CD8-positive, alpha-beta memory T cell (primary cell): Measurements from ENCODE around the gene OTOP3. TPM values are rescaled to one million over a fixed set of nuclear protein-coding genes. Genes with fewer than 3 reads are reported as not detected.
"Not testable (repeated sequence)": the region's sequence is repeated elsewhere in the genome, so short reads cannot be mapped to it uniquely, and the experiment has no call there.

Experiments used
- CTCF ChIA-PET: fragments of 350-600 bp; sonication (Branson Sonifier 250); formaldehyde crosslinking; loops from one replicate; lab custom pipeline; 2021; ENCODE audit warnings: antibody characterized with exemption; lab: Charles Lee
- POLR2A ChIA-PET: fragments of 350-600 bp; sonication (Branson Sonifier 250); formaldehyde crosslinking; loops from one replicate; lab custom pipeline; 2021; ENCODE audit warnings: antibody characterized with exemption; lab: Charles Lee
- DNase-seq, 5 donors: peaks; one replicate each; pipeline versions ENCODE4 v3.0.0 to v3.0.0-alpha.2; 2020 to 2022; ENCODE audit warnings: mixed read lengths in 1 of 5
- H3K27ac ChIP-seq: one replicate; pipeline ENCODE4 v1.7.0; 2013; ENCODE audit warnings: low read depth, mild to moderate bottlenecking, low read length, moderate library complexity
- H3K27me3 ChIP-seq: 2 replicates; pipeline ENCODE4 v1.7.0; 2013; ENCODE audit warnings: low read length, mild to moderate bottlenecking; ENCODE audit not compliant: insufficient read depth, poor library complexity, severe bottlenecking
- H3K36me3 ChIP-seq: 2 replicates; pipeline ENCODE4 v1.7.0; 2013; ENCODE audit warnings: mild to moderate bottlenecking, low read length, moderate library complexity; ENCODE audit not compliant: insufficient read depth
- H3K4me1 ChIP-seq: 2 replicates; pipeline ENCODE4 v1.7.0; 2013; ENCODE audit warnings: mild to moderate bottlenecking, low read length, moderate library complexity; ENCODE audit not compliant: insufficient read depth
- H3K4me3 ChIP-seq: 2 replicates; pipeline ENCODE4 v1.7.0; 2013; ENCODE audit warnings: mild to moderate bottlenecking, low read length
- H3K9me3 ChIP-seq: 2 replicates; pipeline ENCODE4 v1.7.0; 2013; ENCODE audit warnings: mild to moderate bottlenecking, low read length
- H3K27ac Mint-ChIP-seq, 8 donors: one replicate each; pipeline ENCODE4 v1.8.0; 2020 to 2021; ENCODE audit warnings: mixed read lengths in 8 of 8, mild to moderate bottlenecking in 6 of 8, inconsistent platforms in 3 of 8, moderate library complexity in 3 of 8
- H3K27me3 Mint-ChIP-seq, 2 donors: one replicate each; pipeline ENCODE4 v1.8.0; 2020 to 2021; ENCODE audit warnings: mixed read lengths in 2 of 2, mild to moderate bottlenecking in 1 of 2, moderate library complexity in 1 of 2
- H3K36me3 Mint-ChIP-seq, 3 donors: one replicate each; pipeline ENCODE4 v1.8.0; 2020 to 2021; ENCODE audit warnings: mixed read lengths in 3 of 3, inconsistent platforms in 1 of 3, mild to moderate bottlenecking in 1 of 3
- H3K4me1 Mint-ChIP-seq, 3 donors: one replicate each; pipeline ENCODE4 v1.8.0; 2020 to 2021; ENCODE audit warnings: mixed read lengths in 3 of 3, inconsistent platforms in 1 of 3, mild to moderate bottlenecking in 1 of 3
- H3K4me3 Mint-ChIP-seq, 7 donors: one replicate each; pipeline ENCODE4 v1.8.0; 2020 to 2021; ENCODE audit warnings: mixed read lengths in 7 of 7, mild to moderate bottlenecking in 6 of 7, moderate library complexity in 4 of 7, inconsistent platforms in 2 of 7
- H3K9me3 Mint-ChIP-seq, 5 donors: one replicate each; pipeline ENCODE4 v1.8.0; 2020 to 2022; ENCODE audit warnings: mixed read lengths in 5 of 5, mild to moderate bottlenecking in 3 of 5, moderate library complexity in 2 of 5, inconsistent platforms in 1 of 5
- polyA plus RNA-seq: library from polyadenylated mRNA; unstranded; fragments of 300-500 nt; fragmentation: Illumina TruSeq; gene quantifications from one replicate; pipeline ENCODE4 v1.2.3, GENCODE V29; 2021
- total RNA-seq, 2 experiments: library from RNA; stranded (reverse); gene quantifications; one replicate each; pipeline ENCODE4 v1.2.3, GENCODE V29; 2021

Gene OTOP3
- total and polyA plus RNA-seq, 3 experiments from 2014 or later = not detected

DNA sequence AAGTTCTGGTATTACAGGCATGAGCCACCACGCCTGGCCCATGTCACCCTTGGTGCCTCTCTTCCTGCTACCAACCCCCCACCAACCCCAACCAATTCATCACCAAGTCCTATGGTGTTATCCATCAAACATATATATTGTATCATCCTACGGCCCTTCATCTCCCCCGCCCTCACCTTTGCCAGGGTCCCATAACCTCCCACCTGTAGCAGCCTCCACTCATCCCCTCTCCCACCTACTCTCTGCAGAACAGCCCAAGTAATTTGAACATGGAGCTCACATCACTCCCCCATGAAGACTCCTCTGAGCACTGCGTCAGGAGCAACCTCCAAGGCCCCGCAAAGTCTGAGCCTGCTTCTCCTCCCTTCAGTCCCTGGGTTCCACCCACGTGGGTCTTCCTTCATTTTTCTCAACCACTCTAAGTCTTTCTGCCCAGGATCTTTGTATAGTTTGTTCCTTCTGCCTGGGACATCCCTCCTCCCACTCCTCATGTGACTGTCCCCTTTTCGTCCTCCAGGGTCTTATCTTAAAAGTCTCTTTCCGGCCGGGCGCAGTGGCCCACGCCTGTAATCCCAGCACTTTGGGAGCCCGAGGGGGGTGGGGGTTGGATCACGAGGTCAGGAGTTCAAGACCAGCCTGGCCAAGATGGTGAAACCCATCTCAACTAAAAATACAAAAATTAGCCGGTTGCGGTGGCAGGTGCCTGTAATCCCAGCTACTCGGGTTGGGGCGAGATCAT lies 43.9 kb downstream of the OTOP3 start:
- no peaks in the 10 kb centered on the region for H3K36me3 Mint-ChIP-seq
- peaks cover 5 to 14% of the 10 kb centered on the region in 2 donors for H3K27me3 Mint-ChIP-seq
- Histone ChIP-seq H3K27me3 (peaks cover 3% of the 10 kb centered on the region), H3K4me1 (peaks cover 14% of the 10 kb centered on the region), H3K27ac (no peak overlapping the region), H3K9me3 (no peaks in the 10 kb centered on the region), H3K36me3 (no peaks in the 10 kb centered on the region), H3K4me3 (no peak overlapping the region)
- peaks cover 12 to 18% (median 14%) of the 10 kb centered on the region in 3 donors for H3K4me1 Mint-ChIP-seq
- POLR2A ChIA-PET = interaction anchor here (0.6 kb wide), 1 partner anchor 314 kb away, joined by 4 read pairs; no protein-coding TSS in a partner anchor
- CTCF ChIA-PET = interaction anchor here (0.9 to 3.7 kb wide), 3 partner anchors 19 to 127 kb away, joined by 3 to 12 read pairs (median 4); no protein-coding TSS in a partner anchor
- DNase-seq = no peak
- H3K27ac Mint-ChIP-seq = peak overlapping the region in 2 of 8 donors; percentile 29 to 82
- no peaks in the 10 kb centered on the region for H3K9me3 Mint-ChIP-seq
- peak overlapping the region in 3 of 7 donors; percentile 19 to 51 (median 29) for H3K4me3 Mint-ChIP-seq

DNA sequence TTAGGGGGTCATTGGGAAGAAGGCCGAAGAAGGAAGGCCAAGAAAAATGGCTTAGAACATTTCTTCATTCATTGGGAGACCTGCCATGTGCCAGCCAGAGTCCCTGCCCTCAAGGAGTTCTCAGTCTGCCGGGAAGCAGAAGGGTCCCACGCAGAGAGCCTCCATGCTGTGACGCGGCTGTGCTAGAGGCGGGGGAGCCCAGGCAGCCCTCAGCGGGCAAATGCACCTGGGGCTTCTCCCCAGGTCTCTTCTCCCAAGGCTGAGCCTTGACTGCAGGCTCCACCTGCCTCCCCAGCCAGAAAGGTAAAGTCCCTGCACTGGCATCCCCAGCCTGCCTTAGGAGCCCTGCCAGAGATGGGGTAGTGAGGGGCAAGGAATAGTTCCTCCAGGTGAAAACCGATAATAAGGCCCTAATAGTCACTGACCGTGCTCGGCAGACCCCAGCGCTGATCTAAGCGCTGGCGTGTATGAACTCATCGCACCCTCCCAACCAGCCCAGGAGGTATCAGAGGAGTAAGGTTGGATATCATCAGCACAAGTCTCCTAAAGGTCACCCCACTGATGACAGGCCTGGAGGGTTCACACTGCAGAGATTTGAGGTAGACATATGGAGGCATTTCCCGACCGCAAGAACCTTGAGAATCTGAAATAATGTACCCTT lies 45.8 kb downstream of the OTOP3 start:
- Histone ChIP-seq H3K27ac (peak overlapping the region; percentile 57), H3K4me1 (peaks cover 14% of the 10 kb centered on the region), H3K27me3 (peaks cover 3% of the 10 kb centered on the region), H3K4me3 (peak overlapping the region; percentile 66), H3K36me3 (no peaks in the 10 kb centered on the region), H3K9me3 (no peaks in the 10 kb centered on the region)
- Mint-ChIP-seq H3K4me1 (peaks cover 13 to 18% (median 14%) of the 10 kb centered on the region in 3 donors), H3K27me3 (peaks cover 3 to 4% of the 10 kb centered on the region in 2 donors), H3K9me3 (no peaks in the 10 kb centered on the region), H3K4me3 (peak overlapping the region; percentile 78 to 92 (median 91)), H3K36me3 (no peaks in the 10 kb centered on the region), H3K27ac (peak overlapping the region; percentile 43 to 96 (median 88))
- CTCF ChIA-PET = interaction anchor here (1.6 to 3.7 kb wide), 2 partner anchors 21 to 25 kb away, joined by 4 to 12 read pairs; no protein-coding TSS in a partner anchor
- no peak for DNase-seq
- POLR2A ChIA-PET = no interaction called here

- peak overlapping the region; percentile 78 to 92 (median 91) for H3K4me3 Mint-ChIP-seq
- Histone ChIP-seq H3K4me1 (peaks cover 18% of the 10 kb centered on the region), H3K27ac (peak overlapping the region; percentile 57), H3K4me3 (peak overlapping the region; percentile 66), H3K27me3 (peaks cover 3% of the 10 kb centered on the region), H3K9me3 (no peaks in the 10 kb centered on the region), H3K36me3 (no peaks in the 10 kb centered on the region)
- H3K27me3 Mint-ChIP-seq = peaks cover 1 to 4% of the 10 kb centered on the region in 2 donors
- peak; percentile 75 to 87 (median 85) for DNase-seq
- no peaks in the 10 kb centered on the region for H3K9me3 Mint-ChIP-seq
- H3K36me3 Mint-ChIP-seq = no peaks in the 10 kb centered on the region
- CTCF ChIA-PET = interaction anchor here (1.8 to 1.9 kb wide), 3 partner anchors 20 to 54 kb away, joined by 5 to 8 read pairs (median 5); partner anchors contain the start of gene MRPL58
- POLR2A ChIA-PET = interaction anchor here (0.5 kb wide), 1 partner anchor 198 kb away, joined by 3 read pairs; no protein-coding TSS in a partner anchor
- peaks cover 15 to 25% (median 20%) of the 10 kb centered on the region in 3 donors for H3K4me1 Mint-ChIP-seq
- H3K27ac Mint-ChIP-seq = peak overlapping the region; percentile 80 to 96 (median 93)
These were observed 46.4 kb downstream of the OTOP3 start for GRCh38 chr17:74981979-74982662.

- not testable (repeated sequence) for H3K27me3 ChIP-seq, H3K9me3 Mint-ChIP-seq, H3K27me3 Mint-ChIP-seq, H3K36me3 Mint-ChIP-seq, H3K9me3 ChIP-seq, DNase-seq, H3K36me3 ChIP-seq
- peak overlapping the region; percentile 73 to 92 (median 91) for H3K4me3 Mint-ChIP-seq
- H3K4me1 Mint-ChIP-seq = peaks cover 18 to 28% (median 23%) of the 10 kb centered on the region in 3 donors
- H3K27ac Mint-ChIP-seq = peak overlapping the region; percentile 70 to 93 (median 87)
- CTCF ChIA-PET = interaction anchor here (1.8 to 1.9 kb wide), 3 partner anchors 21 to 53 kb away, joined by 5 to 8 read pairs (median 5); partner anchors contain the start of gene MRPL58
- Histone ChIP-seq H3K4me1 (peaks cover 19% of the 10 kb centered on the region), H3K4me3 (peak overlapping the region; percentile 66), H3K27ac (peak overlapping the region; percentile 57)
- POLR2A ChIA-PET = interaction anchor here (0.5 kb wide), 1 partner anchor 197 kb away, joined by 3 read pairs; no protein-coding TSS in a partner anchor
These were observed 47.1 kb downstream of the OTOP3 start for GRCh38 chr17:74982663-74983313.

GRCh38 chr17:74986206-74986576 lies 50.5 kb downstream of the OTOP3 start:
- Histone ChIP-seq H3K36me3 (no peaks in the 10 kb centered on the region), H3K27ac (no peak overlapping the region), H3K27me3 (no peaks in the 10 kb centered on the region), H3K4me1 (peaks cover 12% of the 10 kb centered on the region), H3K4me3 (no peak overlapping the region), H3K9me3 (no peaks in the 10 kb centered on the region)
- Mint-ChIP-seq H3K36me3 (peaks cover 0 to 1% (median 0%) of the 10 kb centered on the region in 3 donors), H3K27me3 (peaks cover 2 to 3% of the 10 kb centered on the region in 2 donors), H3K27ac (no peak overlapping the region), H3K4me1 (peaks cover 12 to 29% (median 20%) of the 10 kb centered on the region in 3 donors), H3K9me3 (no peaks in the 10 kb centered on the region), H3K4me3 (peak overlapping the region in 1 of 7 donors; percentile 90)
- ChIA-PET CTCF (interaction anchor here (2.4 kb wide), 1 partner anchor 26 kb away, joined by 9 read pairs; the partner anchor contains the start of gene MRPL58), POLR2A (no interaction called here)
- no peak for DNase-seq

DNA sequence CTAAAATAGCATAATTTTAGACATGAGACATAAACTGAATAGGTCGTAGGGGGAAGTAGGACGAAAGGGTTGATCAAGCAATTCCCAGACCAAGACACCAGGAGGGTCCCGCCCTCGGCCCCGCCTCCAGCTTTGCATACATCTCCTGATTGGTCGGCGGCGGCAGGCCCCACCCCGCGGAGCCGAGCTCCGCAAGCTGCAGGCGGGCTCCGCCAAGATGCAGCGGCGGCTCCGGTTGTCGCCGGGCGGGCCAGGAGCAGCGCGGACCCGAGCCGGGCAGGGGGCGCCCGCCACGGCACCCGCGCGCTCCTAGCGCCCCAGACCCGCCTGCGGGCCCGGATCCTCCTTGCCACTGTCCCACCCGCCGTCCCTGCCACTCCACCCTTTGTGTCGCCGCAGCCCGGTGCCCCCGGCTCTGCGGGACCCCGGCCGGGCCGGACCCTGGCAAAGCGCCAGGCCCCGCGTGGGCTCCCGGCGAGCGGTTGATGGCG lies 51.8 kb downstream of the OTOP3 start, which contains the start of gene CDR2L:
Gene CDR2L (plus strand): TSS at position 215 of the 491 bp plus-strand sequence. CDS start 412 bp downstream, outside the sequence.
- Mint-ChIP-seq H3K9me3 (no peaks in the 10 kb centered on the region), H3K4me3 (peak within 1 kb of the TSS; percentile 80 to 93 (median 89)), H3K27ac (peak within 1 kb of the TSS in 6 of 8 donors; percentile 32 to 72 (median 44)), H3K27me3 (peaks cover 0 to 3% of the 10 kb centered on the region in 2 donors), H3K4me1 (peaks cover 4 to 18% (median 11%) of the 10 kb centered on the region in 3 donors), H3K36me3 (peaks cover 0 to 1% (median 0%) of the 10 kb centered on the region in 3 donors)
- Histone ChIP-seq H3K4me3 (peak within 1 kb of the TSS; percentile 9), H3K9me3 (no peaks in the 10 kb centered on the region), H3K27me3 (no peaks in the 10 kb centered on the region), H3K27ac (peak within 1 kb of the TSS; percentile 54), H3K4me1 (peaks cover 4% of the 10 kb centered on the region), H3K36me3 (no peaks in the 10 kb centered on the region)
- DNase-seq = peak; percentile 88 to 93 (median 92)
- ChIA-PET CTCF (interaction anchor here (0.6 to 2.4 kb wide), 10 partner anchors 11 to 73 kb away, joined by 3 to 18 read pairs (median 4); partner anchors contain the start of genes HID1 and MRPL58), POLR2A (interaction anchor here (1.0 to 1.8 kb wide), 2 partner anchors 24 to 47 kb away, joined by 6 read pairs; no protein-coding TSS in a partner anchor)
